Stomach smooth muscle (tissue), 2 donors: ENCODE data around the gene RALGDS.
"Not testable (repeated sequence)": the region's sequence is repeated elsewhere in the genome, so short reads cannot be mapped to it uniquely, and the experiment has no call there.

Experiments used
- H3K27ac ChIP-seq: one replicate; pipeline ENCODE4 v1.7.0; 2013; ENCODE audit warnings: mild to moderate bottlenecking, low read length, inconsistent platforms
- H3K27me3 ChIP-seq, 2 donors: one replicate each; pipeline ENCODE4 v1.7.0; 2013; ENCODE audit warnings: low read length in 2 of 2; ENCODE audit not compliant: insufficient read depth in 2 of 2, control insufficient read depth in 1 of 2
- H3K36me3 ChIP-seq, 2 donors: one replicate each; pipeline ENCODE4 v1.7.0; 2013; ENCODE audit warnings: low read length in 2 of 2; ENCODE audit not compliant: control insufficient read depth in 2 of 2, insufficient read depth in 2 of 2
- H3K4me1 ChIP-seq: one replicate; pipeline ENCODE4 v1.7.0; 2013; ENCODE audit warnings: low read length; ENCODE audit not compliant: control insufficient read depth, insufficient read depth
- H3K4me3 ChIP-seq, 2 donors: one replicate each; pipeline ENCODE4 v1.7.0; 2013; ENCODE audit warnings: low read length in 2 of 2
- H3K9ac ChIP-seq, 2 donors: one replicate each; pipeline ENCODE4 v1.7.0; 2013; ENCODE audit warnings: low read length in 2 of 2, mild to moderate bottlenecking in 1 of 2
- H3K9me3 ChIP-seq, 2 donors: one replicate each; pipeline ENCODE4 v1.7.0; 2013; ENCODE audit warnings: low read length in 2 of 2; ENCODE audit not compliant: control insufficient read depth in 2 of 2
- donor health status: healthy.
- donor health status: Pancreatic carcinoma.

RALGDS gene

DNA sequence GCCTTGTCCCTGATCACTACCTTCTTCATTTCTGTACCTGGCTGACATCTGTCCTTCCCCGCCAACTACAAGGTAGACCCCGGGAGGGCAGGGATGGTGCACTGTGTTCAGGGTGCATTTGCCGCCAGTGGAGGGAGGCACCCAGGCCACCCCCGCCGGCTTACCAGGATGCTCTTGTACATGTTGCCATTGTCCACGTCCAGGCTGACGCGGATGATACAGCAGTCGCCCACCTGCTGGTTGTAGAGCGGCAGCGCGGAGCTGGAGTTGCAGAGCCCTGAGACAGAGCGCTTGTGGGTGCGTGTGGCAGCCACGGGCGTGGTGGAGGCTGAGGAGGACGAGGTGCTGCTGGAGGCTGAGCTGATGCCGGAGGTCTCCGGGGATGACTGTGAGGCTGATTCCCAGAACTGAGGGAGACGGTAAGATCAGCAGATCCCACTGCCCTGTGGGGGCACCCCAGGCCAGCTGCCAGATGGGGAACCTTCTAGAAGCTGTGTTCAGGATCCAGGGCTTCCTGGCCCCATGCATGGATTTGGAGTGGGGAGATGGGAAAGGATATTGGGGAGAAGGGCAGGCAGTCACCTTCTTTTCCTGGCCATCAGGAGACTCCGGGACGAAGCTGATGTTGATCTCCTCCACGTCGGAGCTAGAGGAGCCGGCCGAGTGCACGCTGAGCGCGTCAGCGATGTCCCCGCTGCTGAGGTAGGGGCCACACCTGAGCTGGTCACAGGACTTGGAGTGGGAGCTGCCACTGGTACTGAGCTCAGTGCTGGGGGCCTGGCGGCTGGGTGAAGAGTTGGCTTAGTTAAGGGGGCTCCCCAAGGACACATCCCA, 19.5 kb downstream of the RALGDS start:
- Histone ChIP-seq H3K27ac (no peak overlapping the region), H3K4me1 (peaks cover 2% of the 10 kb centered on the region), H3K9ac (no peak overlapping the region), H3K4me3 (no peak overlapping the region), H3K27me3 (no peaks in the 10 kb centered on the region), H3K36me3 (peaks cover 72 to 83% of the 10 kb centered on the region in 2 donors), H3K9me3 (no peaks in the 10 kb centered on the region)

DNA sequence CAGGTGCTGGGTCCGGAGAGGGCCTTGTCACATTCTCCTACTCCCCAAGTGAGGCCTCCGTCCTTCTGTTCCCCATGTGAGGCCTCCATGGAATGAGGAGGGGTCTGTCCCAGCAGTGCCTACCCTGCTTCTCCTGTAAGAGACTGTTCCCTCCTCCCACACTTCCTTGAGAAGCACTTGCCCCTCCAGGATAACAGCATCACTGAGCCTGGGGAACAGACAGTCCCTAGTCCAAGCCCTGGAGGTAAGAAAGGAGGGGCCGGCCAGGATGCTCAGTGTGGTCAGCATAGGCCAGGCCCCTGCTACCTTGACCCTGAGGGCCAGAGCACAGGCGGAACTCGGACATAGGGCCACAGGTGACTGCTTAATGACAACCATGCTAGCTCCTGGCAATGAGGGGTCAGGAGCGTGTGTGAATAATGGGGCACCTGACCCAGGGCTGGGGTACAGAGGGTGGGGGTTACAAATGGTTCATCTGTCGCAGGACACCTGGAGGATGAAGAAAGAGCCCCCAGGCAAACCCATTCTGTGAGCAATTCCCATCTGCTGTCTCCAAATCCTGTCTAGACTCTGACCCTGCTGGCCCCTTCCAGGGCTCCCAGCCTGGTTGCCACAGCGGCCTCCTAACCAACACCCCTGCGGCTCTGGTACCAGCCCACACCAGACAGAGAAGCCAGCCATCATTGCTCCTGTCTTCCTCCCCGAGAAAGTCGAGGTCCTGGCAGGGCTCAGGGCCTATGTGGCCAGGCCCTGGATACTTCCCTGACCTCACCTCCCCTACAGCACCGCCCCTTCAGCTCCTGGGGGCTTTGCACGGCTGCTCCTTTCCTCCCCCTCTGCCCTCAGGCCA, 20.3 kb downstream of the RALGDS start:
- Histone ChIP-seq H3K9me3 (peaks cover 0 to 4% of the 10 kb centered on the region in 2 donors), H3K27me3 (no peaks in the 10 kb centered on the region), H3K9ac (no peak overlapping the region), H3K27ac (no peak overlapping the region), H3K36me3 (peaks cover 66 to 75% of the 10 kb centered on the region in 2 donors), H3K4me3 (no peak overlapping the region), H3K4me1 (peaks cover 2% of the 10 kb centered on the region)

DNA sequence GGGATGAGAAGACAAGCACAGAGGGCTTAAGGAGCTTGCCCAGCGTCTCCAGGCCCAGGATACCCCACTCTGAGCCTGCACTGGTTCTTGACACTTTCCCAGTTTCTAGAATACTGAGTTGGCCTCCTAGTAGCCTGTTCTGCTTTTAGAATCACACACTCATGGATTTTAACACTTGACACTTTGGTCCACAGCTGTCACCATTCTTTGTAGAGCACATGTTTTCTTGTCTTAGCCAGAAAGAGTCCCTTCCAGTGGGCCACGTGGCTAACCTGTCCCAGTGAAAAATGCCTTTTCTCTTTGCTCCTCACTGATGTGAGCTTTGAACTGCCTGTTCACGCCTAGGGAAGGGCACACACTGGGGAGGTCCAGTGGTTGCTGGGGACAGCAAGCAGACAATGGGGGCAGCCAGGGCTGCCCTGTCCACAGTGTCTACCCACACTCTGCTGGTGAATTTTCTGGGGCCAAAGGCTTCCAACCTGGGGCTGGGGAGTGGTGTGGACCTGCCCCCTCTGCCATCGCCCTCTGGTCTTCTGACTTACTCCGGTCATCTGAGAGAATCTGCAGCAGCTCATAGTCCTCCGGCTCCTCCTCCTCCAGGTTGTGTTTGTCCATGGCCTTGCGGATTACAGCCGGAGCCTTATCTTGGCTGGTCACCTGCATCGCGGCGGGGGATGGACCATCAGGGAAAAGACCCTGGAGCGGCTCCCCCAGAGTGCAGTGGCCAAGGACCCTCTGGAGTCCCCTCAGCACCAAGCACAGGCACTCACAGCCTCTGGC, 21.1 kb downstream of the RALGDS start:
- Histone ChIP-seq H3K9ac (no peak overlapping the region), H3K27ac (no peak overlapping the region), H3K27me3 (no peaks in the 10 kb centered on the region), H3K4me1 (peaks cover 2% of the 10 kb centered on the region), H3K4me3 (no peak overlapping the region), H3K9me3 (peaks cover 0 to 8% of the 10 kb centered on the region in 2 donors), H3K36me3 (peaks cover 62 to 69% of the 10 kb centered on the region in 2 donors)

DNA sequence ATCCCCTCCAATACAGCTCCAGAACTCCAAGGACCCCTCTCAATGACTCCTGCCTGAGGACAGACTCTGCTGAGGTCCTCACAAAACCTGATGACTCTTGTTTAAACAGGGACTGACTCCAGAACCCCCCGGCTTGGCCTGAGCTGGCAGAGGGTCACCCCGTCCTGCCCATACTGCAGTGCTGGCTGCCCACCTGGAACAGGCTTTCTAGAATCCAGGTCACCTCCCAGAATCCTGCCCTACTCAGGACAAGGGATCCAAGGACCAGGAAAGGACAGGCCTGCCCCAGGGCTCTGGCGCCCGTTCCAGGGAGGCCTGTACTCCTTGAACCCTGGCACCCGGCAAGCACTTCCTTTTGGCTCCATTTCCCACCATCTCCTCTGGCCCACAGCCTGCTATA, 22.2 kb downstream of the RALGDS start:
- Histone ChIP-seq H3K4me1 (peaks cover 2% of the 10 kb centered on the region), H3K9ac (no peak overlapping the region), H3K27ac (no peak overlapping the region), H3K36me3 (peaks cover 59 to 63% of the 10 kb centered on the region in 2 donors), H3K27me3 (no peaks in the 10 kb centered on the region), H3K4me3 (no peak overlapping the region), H3K9me3 (peaks cover 0 to 8% of the 10 kb centered on the region in 2 donors)

GRCh38 chr9:133098104-133098754, 22.8 kb downstream of the RALGDS start:
- no peaks in the 10 kb centered on the region for H3K4me1 ChIP-seq
- no peak overlapping the region for H3K9ac ChIP-seq
- H3K27me3 ChIP-seq: no peaks in the 10 kb centered on the region
- H3K4me3 ChIP-seq: no peak overlapping the region
- H3K27ac ChIP-seq: no peak overlapping the region
- peaks cover 0 to 8% of the 10 kb centered on the region in 2 donors for H3K9me3 ChIP-seq
- H3K36me3 ChIP-seq: peaks cover 58 to 59% of the 10 kb centered on the region in 2 donors

DNA sequence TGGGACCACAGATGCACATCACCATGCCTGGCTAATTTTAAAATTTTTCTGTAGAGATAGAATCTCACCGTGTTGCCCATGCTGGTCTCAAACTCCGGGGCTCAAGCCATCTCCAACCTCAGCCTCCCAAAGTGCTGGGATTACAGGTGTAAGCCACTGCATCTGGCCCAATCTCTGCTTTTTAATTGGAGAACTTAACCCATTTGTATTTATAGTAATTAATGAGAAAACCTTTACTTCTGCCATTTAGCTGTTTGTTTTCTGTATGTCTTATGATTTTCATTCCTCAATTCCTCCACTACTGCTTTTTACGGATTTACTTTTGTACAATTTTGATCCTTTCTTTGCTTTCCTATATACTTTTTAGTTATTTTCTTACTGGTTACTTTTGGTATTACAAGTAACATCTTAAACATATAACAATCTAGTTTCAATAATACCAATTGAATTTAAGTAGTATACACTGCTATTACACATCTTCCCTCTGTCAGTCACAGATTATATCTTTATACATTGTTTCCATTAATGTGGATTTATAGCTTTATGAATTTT, 26.1 kb downstream of the RALGDS start:
- Histone ChIP-seq H3K36me3 (peaks cover 26% of the 10 kb centered on the region in 2 donors), H3K4me3 (no peak overlapping the region), H3K9me3 (peaks cover 0 to 10% of the 10 kb centered on the region in 2 donors)

DNA sequence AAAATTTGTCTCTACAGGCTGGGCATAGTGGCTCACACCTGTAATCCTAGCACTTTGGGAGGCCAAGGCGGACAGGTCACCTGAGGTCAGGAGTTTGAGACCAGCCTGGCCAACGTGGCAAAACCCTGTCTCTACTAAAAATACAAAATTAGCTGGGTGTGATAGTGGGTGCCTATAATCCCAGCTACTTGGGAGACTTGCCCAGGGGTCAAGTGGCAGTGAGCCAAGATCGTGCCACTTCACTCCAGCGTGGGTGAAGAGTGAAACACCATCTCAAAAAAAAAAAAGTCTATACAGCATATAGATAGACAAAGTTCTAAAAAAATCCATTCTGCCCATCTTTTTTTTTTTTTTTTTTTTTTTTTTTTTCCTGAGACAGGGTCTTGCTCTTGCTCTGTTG, 26.7 kb downstream of the RALGDS start:
- not testable (repeated sequence) for H3K4me3 ChIP-seq, H3K4me1 ChIP-seq, H3K27me3 ChIP-seq, H3K9ac ChIP-seq, H3K27ac ChIP-seq
- H3K9me3 ChIP-seq: peaks cover 0 to 10% of the 10 kb centered on the region in 2 donors
- peaks cover 21 to 22% of the 10 kb centered on the region in 2 donors for H3K36me3 ChIP-seq

More for the DNA sequence above, 26.1 kb downstream of the RALGDS start:
- no peaks in the 10 kb centered on the region for H3K4me1 ChIP-seq
- H3K27me3 ChIP-seq: no peaks in the 10 kb centered on the region
- H3K9ac ChIP-seq: no peak overlapping the region
- H3K27ac ChIP-seq: no peak overlapping the region

GRCh38 chr9:133090752-133091385, 30.2 kb downstream of the RALGDS start:
- Histone ChIP-seq H3K4me1 (no peaks in the 10 kb centered on the region), H3K4me3 (no peak overlapping the region), H3K27ac (no peak overlapping the region)

DNA sequence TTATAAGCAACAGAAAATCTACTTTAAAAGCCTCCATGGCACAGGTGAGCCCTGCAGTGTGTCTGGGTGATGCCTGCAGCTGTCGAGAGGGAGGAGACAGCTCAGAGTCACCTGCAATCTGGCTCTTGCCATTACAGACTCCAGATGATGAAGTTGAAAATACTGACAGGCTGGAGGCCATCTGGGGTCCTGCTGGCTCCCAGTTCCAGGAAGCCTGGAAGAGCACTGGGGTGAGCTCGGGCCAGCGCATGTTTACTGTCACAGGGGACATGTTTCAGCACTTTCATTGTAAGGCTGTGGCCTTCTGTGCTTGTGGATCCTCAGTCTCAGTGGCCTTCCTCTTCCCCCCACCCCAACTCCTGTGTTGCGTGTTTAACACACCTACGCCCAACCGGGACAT, 30.9 kb downstream of the RALGDS start:
- H3K27ac ChIP-seq: no peak overlapping the region
- H3K9me3 ChIP-seq: peaks cover 0 to 3% of the 10 kb centered on the region in 2 donors
- no peaks in the 10 kb centered on the region for H3K4me1 ChIP-seq
- no peaks in the 10 kb centered on the region for H3K27me3 ChIP-seq
- H3K36me3 ChIP-seq: no peaks in the 10 kb centered on the region
- no peak overlapping the region for H3K9ac ChIP-seq
- H3K4me3 ChIP-seq: no peak overlapping the region

More at GRCh38 chr9:133090752-133091385, 30.2 kb downstream of the RALGDS start:
- no peak overlapping the region for H3K9ac ChIP-seq
- no peaks in the 10 kb centered on the region for H3K36me3 ChIP-seq
- H3K27me3 ChIP-seq: no peaks in the 10 kb centered on the region
- peaks cover 0 to 8% of the 10 kb centered on the region in 2 donors for H3K9me3 ChIP-seq
